A549 (cell line): ENCODE measurements around the gene BANF2. TPM values are rescaled to one million over a fixed set of nuclear protein-coding genes. Genes with fewer than 3 reads are reported as not detected.

ENCODE experiments used
- ATAC-seq, 2 experiments: fragments of 200-7000 bp in 1 of 2; fragments of >200 bp in 1 of 2; cut with Nextera tagmentation in 1 of 2; cut with Tn5 transposase in 1 of 2; 3 replicates each; pipeline versions ENCODE4 v1.8.0 to v1.9.1; 2018 to 2020; ENCODE audit warnings: mild to moderate bottlenecking in 1 of 2, moderate library complexity in 1 of 2
- CTCF ChIA-PET: fragments of 300-600 bp; sonication (Branson Sonifier 250); formaldehyde crosslinking; extraction: SDS; loops from one replicate; lab custom pipeline; 2021; ENCODE audit warnings: antibody characterized with exemption, inconsistent platforms; lab: Yijun Ruan, JAX
- POLR2A ChIA-PET: fragments of 350-600 bp; formaldehyde crosslinking; extraction: SDS; loops from one replicate; lab custom pipeline; 2021; ENCODE audit warnings: antibody characterized with exemption, inconsistent platforms; lab: Yijun Ruan, JAX
- DNase-seq, 2 experiments: peaks; one replicate each; pipeline versions ENCODE4 v3.0.0 to v3.0.0-alpha.2; 2011 to 2016; ENCODE audit warnings: low read depth in 1 of 2, low spot score in 1 of 2
- FAIRE-seq: peaks from 2 replicates; lab custom pipeline; 2011; peaks lifted over from hg19 to GRCh38; lab: Jason Lieb, UNC
- H3K27ac ChIP-seq, 2 experiments: fragments of >200 bp; sonication (Bioruptor Twin); formaldehyde crosslinking; 3 replicates each; pipeline ENCODE4 v1.5.1; 2016 to 2017
- H3K4me1 ChIP-seq: fragments of >200 bp; sonication (Bioruptor Twin); formaldehyde crosslinking; 3 replicates; pipeline ENCODE4 v1.6.1; 2016
- H3K4me2 ChIP-seq: fragments of >200 bp; sonication (Bioruptor Twin); formaldehyde crosslinking; 3 replicates; pipeline ENCODE4 v1.6.1; 2016
- H3K4me3 ChIP-seq: fragments of >200 bp; sonication (Bioruptor Twin); formaldehyde crosslinking; 3 replicates; pipeline ENCODE4 v1.5.1; 2016
- H3K9me3 ChIP-seq: fragments of >200 bp; sonication (Bioruptor Twin); formaldehyde crosslinking; 3 replicates; pipeline ENCODE4 v1.6.1; 2016
- ATOH8 ChIP-seq: fragments of 250-450 bp; sonication (Bioruptor Pico); IDR thresholded peaks from 2 replicates; pipeline ENCODE4 v1.5.0; 2020; ENCODE audit warnings: low read depth, mild to moderate bottlenecking, moderate library complexity
- CEBPB ChIP-seq, 2 experiments: fragments of >200 bp in 1 of 2; sonication (Bioruptor Twin) in 1 of 2; formaldehyde crosslinking in 1 of 2; IDR thresholded peaks; 2 replicates each; pipeline ENCODE4 v1.6.1; 2012 to 2016
- CHD2 ChIP-seq: fragments of 150-350 bp; IDR thresholded peaks from 2 replicates; pipeline ENCODE4 v1.6.1; 2014; ENCODE audit warnings: low read length; ENCODE audit not compliant: partially characterized antibody
- CHD4 ChIP-seq: fragments of 200-600 bp; sonication (generic); IDR thresholded peaks from 2 replicates; pipeline ENCODE4 v1.6.1; 2016; ENCODE audit warnings: antibody characterized with exemption, mild to moderate bottlenecking, borderline replicate concordance
- EHF ChIP-seq: fragments of 250-450 bp; sonication (Bioruptor Pico); IDR thresholded peaks from 2 replicates; pipeline ENCODE4 v1.5.0; 2020; ENCODE audit warnings: mild to moderate bottlenecking
- EHMT2 ChIP-seq: fragments of 200-600 bp; sonication (generic); IDR thresholded peaks from 2 replicates; pipeline ENCODE4 v1.6.1; 2016; ENCODE audit warnings: antibody characterized with exemption, low read depth, mild to moderate bottlenecking, moderate library complexity
- ELK1 ChIP-seq: fragments of 150-350 bp; IDR thresholded peaks from 2 replicates; pipeline ENCODE4 v1.6.1; 2014; ENCODE audit warnings: low read depth, mild to moderate bottlenecking, low read length
- EP300 ChIP-seq, 2 experiments: fragments of >200 bp; sonication (Bioruptor Twin); formaldehyde crosslinking; IDR thresholded peaks; 2 replicates in 1 of 2; 3 replicates in 1 of 2; pipeline ENCODE4 v1.6.1; 2016 to 2017
- FOXS1 ChIP-seq: fragments of 250-450 bp; sonication (Bioruptor Pico); IDR thresholded peaks from 2 replicates; pipeline ENCODE4 v1.5.0; 2020; ENCODE audit warnings: mild to moderate bottlenecking, moderate library complexity
- GATA3 ChIP-seq: IDR thresholded peaks from 2 replicates; pipeline ENCODE4 v1.6.1; 2012; ENCODE audit warnings: borderline replicate concordance
- HOXB5 ChIP-seq: fragments of 250-450 bp; sonication (Bioruptor Pico); IDR thresholded peaks from 2 replicates; pipeline ENCODE4 v1.5.0; 2020; ENCODE audit warnings: mild to moderate bottlenecking, moderate library complexity
- JUN ChIP-seq, 2 experiments: fragments of >200 bp; sonication (Bioruptor Twin); formaldehyde crosslinking; IDR thresholded peaks; 2 replicates in 1 of 2; 3 replicates in 1 of 2; pipeline ENCODE4 v1.6.1; 2016 to 2017
- MYC ChIP-seq: IDR thresholded peaks from 2 replicates; pipeline ENCODE4 v1.6.1; 2012; ENCODE audit warnings: mild to moderate bottlenecking, inconsistent platforms, low read length, improper control_type of control experiment, borderline replicate concordance
- PBX3 ChIP-seq: IDR thresholded peaks from 2 replicates; pipeline ENCODE4 v1.6.1; 2012
- POLR2A ChIP-seq: IDR thresholded peaks from 2 replicates; pipeline ENCODE4 v1.6.1; 2012; ENCODE audit warnings: mild to moderate bottlenecking, low read length
- RAD21 ChIP-seq, 2 experiments: fragments of >200 bp in 1 of 2; sonication (Bioruptor Twin) in 1 of 2; formaldehyde crosslinking in 1 of 2; IDR thresholded peaks in 1 of 2; conservative IDR thresholded peaks in 1 of 2; 2 replicates in 1 of 2; 3 replicates in 1 of 2; pipeline ENCODE4 v1.6.1; 2012 to 2018; ENCODE audit warnings: inconsistent platforms in 1 of 2
- RCOR1 ChIP-seq: fragments of 150-350 bp; IDR thresholded peaks from 2 replicates; pipeline ENCODE4 v1.6.1; 2014; ENCODE audit warnings: antibody characterized with exemption, low read length, low read depth
- REST ChIP-seq: fragments of 200-600 bp; sonication (generic); IDR thresholded peaks from 2 replicates; pipeline ENCODE4 v1.6.1; 2016; ENCODE audit warnings: antibody characterized with exemption, mild to moderate bottlenecking, moderate library complexity
- RFX5 ChIP-seq: fragments of 450-650 bp; IDR thresholded peaks from 2 replicates; pipeline ENCODE4 v1.7.1; 2014; ENCODE audit warnings: antibody characterized with exemption, mild to moderate bottlenecking, moderate library complexity
- RNF2 ChIP-seq: fragments of 200-600 bp; sonication (generic); IDR thresholded peaks from 2 replicates; pipeline ENCODE4 v1.6.1; 2016; ENCODE audit warnings: low read depth, mild to moderate bottlenecking, antibody characterized with exemption, moderate library complexity, borderline replicate concordance
- ZC3H11A ChIP-seq: fragments of 450-650 bp; IDR thresholded peaks from 2 replicates; pipeline ENCODE4 v1.6.1; 2014; ENCODE audit warnings: antibody characterized with exemption, mild to moderate bottlenecking
- ZNF302 ChIP-seq: fragments of 250-450 bp; sonication (Bioruptor Pico); IDR thresholded peaks from 2 replicates; pipeline ENCODE4 v1.9.0; 2021; ENCODE audit warnings: inconsistent platforms, mild to moderate bottlenecking, moderate library complexity
- WGBS: methylation state at CpG from one replicate; pipeline ENCODE4 v1.1.6; 2017; ENCODE audit errors: missing lambda C conversion rate; 5-methylcytosine and 5-hydroxymethylcytosine counted together
- polyA plus RNA-seq, 4 experiments: library from polyadenylated mRNA; depleted of rRNA in 3 of 4; stranded (reverse); fragments of >200 nt; fragmentation: RNase III in 1 of 4; extraction: RNeasy Plus Mini Kit Qiagen cat#74134 plus additional on column Dnase treatment in 1 of 4; gene quantifications; 2 replicates in 3 of 4; 3 replicates in 1 of 4; pipeline ENCODE4 v1.2.3, GENCODE V29; 2011 to 2017

The BANF2 gene
- polyA plus RNA-seq, 2 of the 4 experiments (the other 2 are of a cell fraction) = not detected

GRCh38 chr20:17741220-17741619, 41.5 kb downstream of the BANF2 start:
- FAIRE-seq (no peak), ATAC-seq (no peak), DNase-seq (no peak)
- no peak overlapping the region for H3K4me3 ChIP-seq
- POLR2A ChIA-PET = no interaction called here
- no peak for TF ChIP-seq CEBPB (IDR thresholded peaks at IDR 0.05)
- no peak for TF ChIP-seq POLR2A
- no peak for TF ChIP-seq ZNF302
- TF ChIP-seq RAD21 (conservative IDR thresholded peaks at IDR 0.05 in 1 of 2, IDR thresholded peaks at IDR 0.05 in 1 of 2) = no peak
- TF ChIP-seq EHMT2 = no peak
- no peak for TF ChIP-seq EHF (CRISPR knock-in tag)
- no peak for TF ChIP-seq HOXB5 (CRISPR knock-in tag)
- no peak for TF ChIP-seq MYC
- no peak for TF ChIP-seq ELK1
- no peak for TF ChIP-seq CHD4
- TF ChIP-seq GATA3 = no peak
- TF ChIP-seq CHD2 = no peak
- no peak for TF ChIP-seq RFX5
- TF ChIP-seq ZC3H11A = no peak
- no peak for TF ChIP-seq EP300 (IDR thresholded peaks at IDR 0.05)
- no peak for TF ChIP-seq RCOR1
- no peak for TF ChIP-seq RNF2
- CTCF ChIA-PET = interaction anchor here (0.7 kb wide), 1 partner anchor 100 kb away, joined by 3 read pairs; no protein-coding TSS in a partner anchor
- H3K9me3 ChIP-seq = peaks cover 34% of the 10 kb centered on the region
- WGBS = 30% methylated on average over 5 of the region's 5 CpGs
- H3K4me2 ChIP-seq = no peak overlapping the region
- H3K4me1 ChIP-seq = no peaks in the 10 kb centered on the region
- no peak overlapping the region for H3K27ac ChIP-seq

GRCh38 chr20:17742731-17743130, 43.0 kb downstream of the BANF2 start:
- Histone ChIP-seq H3K4me3 (no peak overlapping the region), H3K27ac (no peak overlapping the region), H3K4me1 (peaks cover 4% of the 10 kb centered on the region), H3K4me2 (no peak overlapping the region), H3K9me3 (peaks cover 20% of the 10 kb centered on the region)
- 30% methylated on average over 4 of the region's 4 CpGs for WGBS
- POLR2A ChIA-PET = no interaction called here
- TF ChIP-seq PBX3 (no peak), RNF2 (no peak), FOXS1 (CRISPR knock-in tag) (no peak), ATOH8 (CRISPR knock-in tag) (no peak), JUN (IDR thresholded peaks at IDR 0.05) (no peak), REST (no peak)
- no peak for ATAC-seq
- CTCF ChIA-PET = interaction anchor here (1.0 to 1.8 kb wide), 6 partner anchors 18 to 238 kb away, joined by 3 to 5 read pairs (median 4); partner anchors contain the start of gene RRBP1
- FAIRE-seq = no peak
- DNase-seq = no peak
